GM12878 (cell line): Measurements from ENCODE around the gene DIAPH2. TPM values are rescaled to one million over a fixed set of nuclear protein-coding genes. Genes with fewer than 3 reads are reported as not detected.

Experiments
- ATAC-seq: fragments of 200-7000 bp; cut with Tn5 transposase; 3 replicates; pipeline ENCODE4 v1.9.1; 2020; ENCODE audit warnings: mild to moderate bottlenecking, moderate library complexity
- BruUV-seq: library from RNA; stranded (reverse); fragments of 400-500 nt; replicated peaks from 2 replicates; lab custom pipeline; 2021; lab: Mats Ljungman, UMichigan
- CTCF ChIA-PET: fragments of 300-600 bp; sonication (Branson Sonifier 250); formaldehyde crosslinking; extraction: SDS; loops from one replicate; lab custom pipeline; 2021; ENCODE audit warnings: inconsistent platforms; lab: Yijun Ruan, JAX
- POLR2A ChIA-PET: fragments of 350-600 bp; formaldehyde crosslinking; extraction: SDS; loops from one replicate; lab custom pipeline; 2021; ENCODE audit warnings: inconsistent platforms; lab: Charles Lee
- RAD21 ChIA-PET: fragments of 300-600 bp; sonication (Branson Sonifier 250); formaldehyde crosslinking; loops from one replicate; lab custom pipeline; 2023; ENCODE audit warnings: antibody characterized with exemption; ENCODE audit not compliant: unreplicated experiment; lab: Charles Lee
- SMC1A ChIA-PET: fragments of 300-600 bp; sonication (Branson Sonifier 250); formaldehyde crosslinking; loops from one replicate; lab custom pipeline; 2023; ENCODE audit not compliant: unreplicated experiment, uncharacterized antibody; lab: Charles Lee
- DNase-seq: peaks from one replicate; pipeline ENCODE4 v3.0.0-alpha.2; 2011; ENCODE audit warnings: low read depth, low spot score
- FAIRE-seq: peaks from 3 replicates; lab custom pipeline; 2011; peaks lifted over from hg19 to GRCh38; lab: Jason Lieb, UNC
- H2AFZ ChIP-seq: 2 replicates; pipeline ENCODE4 v1.6.0; 2011; ENCODE audit warnings: low read depth, low read length, control low read depth; ENCODE audit not compliant: control insufficient read depth
- H3K27ac ChIP-seq: 2 replicates; pipeline ENCODE4 v1.5.1; 2011; ENCODE audit warnings: control low read depth; ENCODE audit not compliant: control insufficient read depth, insufficient read depth
- H3K27me3 ChIP-seq, 2 experiments: replicated peaks in 1 of 2; 2 replicates each; pipeline versions ENCODE4 v1.6.0 to v1.6.1; 2011; ENCODE audit warnings: low read length in 1 of 2; ENCODE audit not compliant: control insufficient read depth in 2 of 2, insufficient read depth in 2 of 2
- H3K36me3 ChIP-seq, 2 experiments: 2 replicates each; pipeline ENCODE4 v1.5.1; 2011; ENCODE audit warnings: low read length in 1 of 2; ENCODE audit not compliant: control insufficient read depth in 2 of 2, insufficient read depth in 2 of 2
- H3K4me1 ChIP-seq: 2 replicates; pipeline ENCODE4 v1.6.1; 2011; ENCODE audit warnings: mild to moderate bottlenecking, low read length, moderate library complexity, mixed read lengths; ENCODE audit not compliant: control insufficient read depth, insufficient read depth
- H3K4me2 ChIP-seq: 2 replicates; pipeline ENCODE4 v1.6.0; 2011; ENCODE audit warnings: control low read depth; ENCODE audit not compliant: control insufficient read depth, insufficient read depth
- H3K4me3 ChIP-seq: fragments of 200-600 bp; sonication (generic); 2 replicates; pipeline ENCODE4 v1.5.1; 2016
- H3K79me2 ChIP-seq: 2 replicates; pipeline ENCODE4 v1.6.0; 2011; ENCODE audit warnings: low read length; ENCODE audit not compliant: control insufficient read depth, insufficient read depth
- H3K9ac ChIP-seq: 2 replicates; pipeline ENCODE4 v1.8.0; 2011; ENCODE audit warnings: low read length, control low read depth, mixed read lengths; ENCODE audit not compliant: control insufficient read depth, insufficient read depth
- H3K9me3 ChIP-seq: replicated peaks from 3 replicates; pipeline ENCODE4 v1.5.1; 2011; ENCODE audit warnings: mild to moderate bottlenecking, low read length; ENCODE audit not compliant: control insufficient read depth, insufficient read depth
- H4K20me1 ChIP-seq: 2 replicates; pipeline ENCODE4 v1.6.0; 2011; ENCODE audit not compliant: control insufficient read depth, insufficient read depth
- HSF1 ChIP-seq: fragments of 150-350 bp; IDR thresholded peaks from 2 replicates; pipeline ENCODE4 v1.6.1; 2014; ENCODE audit warnings: mild to moderate bottlenecking, low read depth, low read length
- SPI1 ChIP-seq: IDR thresholded peaks from 2 replicates; pipeline ENCODE4 v1.6.1; 2011; ENCODE audit warnings: low read depth, mild to moderate bottlenecking, low read length, moderate library complexity, borderline replicate concordance; ENCODE audit not compliant: insufficient read depth
- WGBS: methylation state at CpG from one replicate; pipeline ENCODE4 v1.1.6; 2016; ENCODE audit warnings: low lambda C conversion rate; ENCODE audit not compliant: insufficient replicate concordance, insufficient coverage; ENCODE audit errors: missing lambda C conversion rate; 5-methylcytosine and 5-hydroxymethylcytosine counted together
- in situ Hi-C: fragments of 300-500 bp; cut with MboI; formaldehyde crosslinking; loops from 9 replicates; pipeline ENCODE4 v1.14.3; 2018; ENCODE audit warnings: mixed read lengths
- intact Hi-C: fragments of 100-400 bp; cut with micrococcal nuclease; formaldehyde crosslinking; loops from one replicate; pipeline ENCODE4 v1.14.2; 2022; ENCODE audit not compliant: unreplicated experiment
- polyA plus RNA-seq, 11 experiments: library from polyadenylated mRNA; depleted of rRNA in 4 of 11; unstranded in 6 of 11; stranded (reverse) in 5 of 11; fragments of >200 nt; fragmentation: Nextera tagmentation in 4 of 11; fragmentation: Illumina TruSeq in 1 of 11; extraction: Ambion mirVana in 4 of 11; extraction: Trizol in 1 of 11; gene quantifications; 1 replicate in 1 of 11; 2 replicates in 10 of 11; pipeline versions ENCODE4 v1.2.1 to v1.2.3, GENCODE V29; 2011 to 2016; ENCODE audit warnings: inconsistent platforms in 2 of 11, missing spikeins in 2 of 11, low read depth in 1 of 11
- total RNA-seq, 4 experiments: library from RNA; depleted of rRNA in 3 of 4; stranded (reverse); fragments of >200 nt in 3 of 4; fragmentation: Illumina TruSeq in 1 of 4; extraction: Trizol in 1 of 4; gene quantifications; 2 replicates each; pipeline versions ENCODE4 v1.2.1 to v1.2.3, GENCODE V29; 2013 to 2021

The DIAPH2 gene
- total and polyA plus RNA-seq, 10 of the 15 experiments (the other 5 are each of a cell fraction or from before 2014, with no cell fraction given), result 2.2 to 16.6 (median 8.8) TPM

GRCh38 chrX:96715481-96715880 is 30.8 kb downstream of the DIAPH2 start:
- WGBS, result 53% methylated on average over 3 of the region's 3 CpGs
- intact Hi-C loops, result no loop called here

More at GRCh38 chrX:96715481-96715880, 30.8 kb downstream of the DIAPH2 start:
- BruUV-seq, result no TSS peak
- in situ Hi-C loops, result no loop called here
- no peak for ATAC-seq
- FAIRE-seq, result no peak
- ChIA-PET CTCF (no interaction called here), SMC1A (interaction anchor here (1.0 kb wide), 1 partner anchor 124 kb away, joined by 3 read pairs; no protein-coding TSS in a partner anchor), POLR2A (interaction anchor here (0.7 to 1.4 kb wide), 3 partner anchors 11 to 64 kb away, joined by 3 to 4 read pairs (median 3); no protein-coding TSS in a partner anchor), RAD21 (interaction anchor here (1.0 kb wide), 1 partner anchor 17 kb away, joined by 4 read pairs; no protein-coding TSS in a partner anchor)
- H2AFZ ChIP-seq, result no peak overlapping the region
- 0 out of 2 replicates have a peak, but pooled peaks have one; percentile 24 for TF ChIP-seq SPI1
- TF ChIP-seq HSF1, result no peak
- H3K9me3 ChIP-seq, result no peaks in the 10 kb centered on the region
- no peak overlapping the region for H3K4me3 ChIP-seq
- no peak overlapping the region for H3K4me2 ChIP-seq
- no peak overlapping the region for H3K27ac ChIP-seq
- H3K27me3 ChIP-seq, result no peaks in the 10 kb centered on the region
- H3K79me2 ChIP-seq, result no peaks in the 10 kb centered on the region
- H3K36me3 ChIP-seq, result no peaks in the 10 kb centered on the region
- H4K20me1 ChIP-seq, result no peaks in the 10 kb centered on the region
- no peak overlapping the region for H3K9ac ChIP-seq
- H3K4me1 ChIP-seq, result no peaks in the 10 kb centered on the region
- no peak for DNase-seq
